SK-N-MC (cell line): ENCODE measurements around the gene CSTPP1.

Source experiments
- EZH2 ChIP-seq: fragments of 200-600 bp; sonication (generic); IDR thresholded peaks from one replicate; pipeline ENCODE4 v1.6.1; 2017; ENCODE audit warnings: antibody characterized with exemption
- FOXP2 ChIP-seq: optimal IDR thresholded peaks from 2 replicates; pipeline ENCODE3; 2011; ENCODE audit warnings: mild to moderate bottlenecking, moderate library complexity; ENCODE audit not compliant: insufficient read depth; ENCODE audit errors: extremely low read length, control extremely low read depth
- POLR2AphosphoS5 ChIP-seq: IDR thresholded peaks from 2 replicates; pipeline ENCODE4 v1.6.1; 2012; ENCODE audit warnings: mild to moderate bottlenecking, low read depth, low read length, borderline replicate concordance

GRCh38 chr11:46918788-46919513, 17.6 kb upstream of the CSTPP1 start:
- TF ChIP-seq EZH2 = no peak
- no peak for TF ChIP-seq POLR2AphosphoS5
- no peak for TF ChIP-seq FOXP2
